Fibroblast of lung (primary cell): ENCODE measurements around the gene MACF1. TPM values are rescaled to one million over a fixed set of nuclear protein-coding genes. Genes with fewer than 3 reads are reported as not detected.
"Not testable (repeated sequence)": the region's sequence is repeated elsewhere in the genome, so short reads cannot be mapped to it uniquely, and the experiment has no call there.

Experiments
- DNase-seq, 2 donors: peaks; one replicate each; pipeline versions ENCODE4 v3.0.0 to v3.0.0-alpha.2; 2010; ENCODE audit warnings: low read depth in 2 of 2
- H2AFZ ChIP-seq: 2 replicates; pipeline ENCODE4 v1.5.1; 2012; ENCODE audit warnings: low read length, control low read depth, inconsistent platforms
- H3K27ac ChIP-seq: 2 replicates; pipeline ENCODE4 v1.5.1; 2011; ENCODE audit warnings: low read length, control low read depth; ENCODE audit not compliant: insufficient read depth
- H3K27me3 ChIP-seq: 2 replicates; pipeline ENCODE4 v1.5.1; 2011; ENCODE audit warnings: mild to moderate bottlenecking, low read length; ENCODE audit not compliant: control insufficient read depth, insufficient read depth
- H3K36me3 ChIP-seq: 2 replicates; pipeline ENCODE4 v1.5.1; 2011; ENCODE audit warnings: low read length; ENCODE audit not compliant: control insufficient read depth, insufficient read depth
- H3K4me1 ChIP-seq: 2 replicates; pipeline ENCODE4 v1.5.1; 2011; ENCODE audit warnings: low read length; ENCODE audit not compliant: control insufficient read depth, insufficient read depth; ENCODE audit errors: extremely low read depth
- H3K4me2 ChIP-seq: 2 replicates; pipeline ENCODE4 v1.5.1; 2011; ENCODE audit warnings: low read length, control low read depth; ENCODE audit not compliant: insufficient read depth; ENCODE audit errors: extremely low read depth
- H3K4me3 ChIP-seq, 4 experiments: fragments of 200-600 bp in 1 of 4; sonication (generic) in 1 of 4; replicated peaks in 1 of 4; 2 replicates each; pipeline ENCODE4 v1.5.1; 2011 to 2016; ENCODE audit warnings: low read length in 4 of 4, low read depth in 3 of 4, mild to moderate bottlenecking in 3 of 4, control low read depth in 2 of 4, inconsistent platforms in 1 of 4, mixed read lengths in 1 of 4; ENCODE audit not compliant: insufficient read depth in 1 of 4; ENCODE audit errors: control extremely low read depth in 1 of 4
- H3K79me2 ChIP-seq: 2 replicates; pipeline ENCODE4 v1.5.1; 2012; ENCODE audit warnings: mild to moderate bottlenecking, low read length, inconsistent platforms; ENCODE audit not compliant: control insufficient read depth, insufficient read depth
- H3K9ac ChIP-seq: 2 replicates; pipeline ENCODE4 v1.5.1; 2011; ENCODE audit warnings: mild to moderate bottlenecking, low read length, control low read depth; ENCODE audit not compliant: insufficient read depth
- H3K9me3 ChIP-seq: 2 replicates; pipeline ENCODE4 v1.5.1; 2012; ENCODE audit warnings: low read depth, low read length; ENCODE audit not compliant: control insufficient read depth, insufficient read depth
- H4K20me1 ChIP-seq: 2 replicates; pipeline ENCODE4 v1.5.1; 2011; ENCODE audit warnings: low read length; ENCODE audit not compliant: control insufficient read depth, insufficient read depth; ENCODE audit errors: extremely low read depth
- CTCF ChIP-seq, 2 donors: IDR thresholded peaks in 1 of 2; conservative IDR thresholded peaks in 1 of 2; 1 replicate in 1 of 2; 2 replicates in 1 of 2; pipeline ENCODE4 v1.5.1; 2011 to 2012; ENCODE audit warnings: low read length in 2 of 2, control low read depth in 1 of 2, inconsistent platforms in 1 of 2, low read depth in 1 of 2, mild to moderate bottlenecking in 1 of 2
- EZH2 ChIP-seq: IDR thresholded peaks from 2 replicates; pipeline ENCODE4 v1.5.1; 2012; ENCODE audit warnings: low read length, control low read depth, mild to moderate bottlenecking; ENCODE audit errors: missing control alignments
- polyA plus RNA-seq, 2 donors: library from polyadenylated mRNA; depleted of rRNA in 1 of 2; stranded (reverse) in 1 of 2; unstranded in 1 of 2; fragments of >200 nt; gene quantifications; 2 replicates each; pipeline ENCODE4 v1.2.1, GENCODE V29; 2011 to 2012; ENCODE audit warnings: missing spikeins in 1 of 2
- total RNA-seq: library from RNA; depleted of rRNA; stranded (reverse); fragments of >200 nt; gene quantifications from 2 replicates; pipeline ENCODE4 v1.2.1, GENCODE V29; 2014

Gene MACF1
- total and polyA plus RNA-seq, 2 donors (not counting 1 experiment from before 2014, with no cell fraction given), result 178 to 414 TPM

DNA sequence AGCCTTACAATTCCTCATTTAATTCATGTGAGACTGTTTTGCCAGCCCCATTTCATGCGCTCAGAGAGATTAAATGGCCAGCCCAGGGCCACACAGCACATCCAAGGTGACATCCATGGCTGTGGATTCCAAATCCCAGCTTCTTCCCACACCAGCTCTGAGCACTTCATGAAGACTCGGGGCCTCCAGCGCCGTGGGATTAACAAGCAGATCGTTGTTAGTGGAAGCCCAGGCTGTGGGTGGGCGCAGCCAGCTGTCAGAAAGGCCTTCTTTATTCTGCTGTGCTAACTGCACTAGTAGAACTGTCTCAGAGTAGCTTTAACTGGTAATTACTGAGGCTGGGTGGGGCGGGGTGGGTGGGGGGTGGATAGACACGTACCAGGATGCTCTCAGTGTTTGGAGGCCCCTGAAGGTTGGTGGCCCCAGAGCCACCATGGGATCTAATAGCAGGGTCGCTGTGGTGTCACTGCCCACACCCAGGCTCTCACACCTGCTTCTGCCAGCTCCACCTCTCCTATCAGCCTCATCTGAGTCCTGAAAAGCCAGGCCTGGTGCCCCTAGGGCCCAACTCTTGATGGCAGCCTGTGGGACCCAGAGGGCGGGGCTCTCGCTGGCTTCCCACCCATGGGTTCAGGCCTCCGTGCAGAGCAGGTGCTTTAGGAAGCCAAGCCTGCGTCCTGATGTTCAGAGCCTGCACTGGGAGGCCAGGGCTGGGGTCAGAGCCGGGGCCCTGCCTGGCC, 290.3 kb downstream of the MACF1 start:
- Histone ChIP-seq H3K4me2 (no peak overlapping the region), H3K27ac (no peak overlapping the region), H3K9me3 (no peaks in the 10 kb centered on the region), H3K79me2 (no peaks in the 10 kb centered on the region), H4K20me1 (no peaks in the 10 kb centered on the region), H3K27me3 (peaks cover 14% of the 10 kb centered on the region), H3K4me3 (no peak overlapping the region), H3K36me3 (no peaks in the 10 kb centered on the region), H3K9ac (no peak overlapping the region), H2AFZ (no peak overlapping the region), H3K4me1 (peaks cover under 1% of the 10 kb centered on the region)
- no peak for DNase-seq
- TF ChIP-seq CTCF (conservative IDR thresholded peaks at IDR 0.05 in 1 of 2, IDR thresholded peaks at IDR 0.05 in 1 of 2; ENCODE audit: low read depth in 1 of 2, low read length in 2 of 2), result no peak
- TF ChIP-seq EZH2, result no peak

- H3K9me3 ChIP-seq, H3K4me2 ChIP-seq, H3K4me3 ChIP-seq, H3K36me3 ChIP-seq, H3K79me2 ChIP-seq, H3K27ac ChIP-seq, H4K20me1 ChIP-seq, H3K9ac ChIP-seq, H2AFZ ChIP-seq, H3K4me1 ChIP-seq, DNase-seq: not testable (repeated sequence)
- peaks cover 13% of the 10 kb centered on the region for H3K27me3 ChIP-seq
Observed at GRCh38 chr1:39496520-39496919, 292.0 kb downstream of the MACF1 start.

GRCh38 chr1:39497585-39497984, 293.1 kb downstream of the MACF1 start:
- Histone ChIP-seq H3K9me3 (no peaks in the 10 kb centered on the region), H3K36me3 (no peaks in the 10 kb centered on the region), H3K9ac (no peak overlapping the region), H3K4me2 (no peak overlapping the region), H3K27ac (no peak overlapping the region), H3K4me1 (peaks cover 6% of the 10 kb centered on the region), H3K79me2 (no peaks in the 10 kb centered on the region), H2AFZ (no peak overlapping the region), H3K4me3 (no peak overlapping the region), H4K20me1 (no peaks in the 10 kb centered on the region), H3K27me3 (peaks cover 7% of the 10 kb centered on the region)
- TF ChIP-seq EZH2 (no peak), CTCF (conservative IDR thresholded peaks at IDR 0.05 in 1 of 2, IDR thresholded peaks at IDR 0.05 in 1 of 2; ENCODE audit: low read depth in 1 of 2, low read length in 2 of 2) (no peak)
- no peak for DNase-seq

GRCh38 chr1:39498096-39498710, 293.7 kb downstream of the MACF1 start:
- not testable (repeated sequence) for DNase-seq, H3K4me1 ChIP-seq, H3K9ac ChIP-seq, H3K27ac ChIP-seq, H3K9me3 ChIP-seq, H2AFZ ChIP-seq, H3K4me3 ChIP-seq, H3K36me3 ChIP-seq, H4K20me1 ChIP-seq, H3K27me3 ChIP-seq, H3K4me2 ChIP-seq, H3K79me2 ChIP-seq

GRCh38 chr1:39498821-39499220, 294.3 kb downstream of the MACF1 start:
- H3K9ac ChIP-seq, H4K20me1 ChIP-seq, H2AFZ ChIP-seq, H3K9me3 ChIP-seq, H3K4me3 ChIP-seq, H3K27ac ChIP-seq, DNase-seq, H3K4me1 ChIP-seq, H3K27me3 ChIP-seq, H3K79me2 ChIP-seq, H3K4me2 ChIP-seq, H3K36me3 ChIP-seq: not testable (repeated sequence)
